IPS-11a (cell line): ENCODE measurements around the gene CSNK1G3.
"Not testable (repeated sequence)": the region's sequence is repeated elsewhere in the genome, so short reads cannot be mapped to it uniquely, and the experiment has no call there.

Experiments used
- H3K4me3 ChIP-seq: one replicate; pipeline ENCODE4 v1.5.1; 2013; ENCODE audit warnings: low read depth, low read length, control low read depth

The CSNK1G3 gene

GRCh38 chr5:123511648-123512605, at the start of gene CSNK1G3:
Gene CSNK1G3, plus strand, starts transcription at chr5:123512177. Its CDS starts 33,487 bp downstream, at chr5:123545664.
- H3K4me3 ChIP-seq, result peak within 1 kb of the TSS; percentile 79

GRCh38 chr5:123466839-123467238, 45.1 kb upstream of the CSNK1G3 start:
- H3K4me3 ChIP-seq, result not testable (repeated sequence)

- H3K4me3 ChIP-seq, result no peak overlapping the region
Observed at GRCh38 chr5:123471385-123471784, 40.6 kb upstream of the CSNK1G3 start.

- H3K4me3 ChIP-seq, result no peak overlapping the region
Observed at GRCh38 chr5:123472150-123472924, 39.6 kb upstream of the CSNK1G3 start.

GRCh38 chr5:123474228-123474627, 37.7 kb upstream of the CSNK1G3 start:
- H3K4me3 ChIP-seq, result no peak overlapping the region

- no peak overlapping the region for H3K4me3 ChIP-seq
Observed at GRCh38 chr5:123476731-123477130, 35.2 kb upstream of the CSNK1G3 start.

GRCh38 chr5:123478546-123478945, 33.4 kb upstream of the CSNK1G3 start:
- H3K4me3 ChIP-seq, result no peak overlapping the region

GRCh38 chr5:123482258-123482657, 29.7 kb upstream of the CSNK1G3 start:
- no peak overlapping the region for H3K4me3 ChIP-seq

GRCh38 chr5:123483446-123484077, 28.4 kb upstream of the CSNK1G3 start:
- no peak overlapping the region for H3K4me3 ChIP-seq

GRCh38 chr5:123485275-123485674, 26.7 kb upstream of the CSNK1G3 start:
- no peak overlapping the region for H3K4me3 ChIP-seq

GRCh38 chr5:123486951-123487655, 24.9 kb upstream of the CSNK1G3 start:
- no peak overlapping the region for H3K4me3 ChIP-seq

- no peak overlapping the region for H3K4me3 ChIP-seq
Observed at GRCh38 chr5:123490974-123491373, 21.0 kb upstream of the CSNK1G3 start.

GRCh38 chr5:123495211-123495610, 16.8 kb upstream of the CSNK1G3 start:
- not testable (repeated sequence) for H3K4me3 ChIP-seq

- no peak overlapping the region for H3K4me3 ChIP-seq
Observed at GRCh38 chr5:123496892-123497291, 15.1 kb upstream of the CSNK1G3 start.

GRCh38 chr5:123500471-123500870, 11.5 kb upstream of the CSNK1G3 start:
- no peak overlapping the region for H3K4me3 ChIP-seq

GRCh38 chr5:123502120-123502519, 9.9 kb upstream of the CSNK1G3 start:
- no peak overlapping the region for H3K4me3 ChIP-seq

GRCh38 chr5:123503299-123503698, 8.7 kb upstream of the CSNK1G3 start:
- no peak overlapping the region for H3K4me3 ChIP-seq

- no peak overlapping the region for H3K4me3 ChIP-seq
Observed at GRCh38 chr5:123505633-123506032, 6.3 kb upstream of the CSNK1G3 start.

GRCh38 chr5:123508441-123508840, 3.5 kb upstream of the CSNK1G3 start:
- H3K4me3 ChIP-seq, result no peak overlapping the region

GRCh38 chr5:123511290-123511647, 708 bp upstream of the CSNK1G3 start:
- peak overlapping the region; percentile 79 for H3K4me3 ChIP-seq
